ENCODE data around the gene SERPINA5.

GRCh38 chr14:94633121-94633520 lies 51.9 kb downstream of the SERPINA5 start:
- no peak for TF ChIP-seq CTCF (IDR thresholded peaks at IDR 0.05 in 2 of 3, conservative IDR thresholded peaks at IDR 0.05 in 1 of 3; ENCODE audit: control insufficient read depth in 2 of 3, extremely low read depth in 1 of 3, insufficient read depth in 1 of 3, low read depth in 3 of 3, low read length in 3 of 3)
- no peak for TF ChIP-seq SP1 (IDR thresholded peaks at IDR 0.05; ENCODE audit: low read depth, low read length)
- no peak for TF ChIP-seq POLR2AphosphoS2 (IDR thresholded peaks at IDR 0.05; ENCODE audit: low read depth, low read length)
- no peak for TF ChIP-seq GABPA (IDR thresholded peaks at IDR 0.05; ENCODE audit: low read depth)
- no peak for TF ChIP-seq MTA2 (IDR thresholded peaks at IDR 0.05; ENCODE audit: low read depth)
- no peak for TF ChIP-seq POLR2A (IDR thresholded peaks at IDR 0.05; ENCODE audit: low read depth, low read length)
- no peak for TF ChIP-seq CBFB (IDR thresholded peaks at IDR 0.05; ENCODE audit: low read depth)
- TF ChIP-seq ATF7 (IDR thresholded peaks at IDR 0.05; ENCODE audit: low read depth): no peak
- TF ChIP-seq STAT3 (IDR thresholded peaks at IDR 0.05; ENCODE audit: low read depth, low read length): no peak
- TF ChIP-seq POLR2AphosphoS5 (IDR thresholded peaks at IDR 0.05; ENCODE audit: low read length): no peak
- no peak for TF ChIP-seq ZBED1 (IDR thresholded peaks at IDR 0.05; ENCODE audit: borderline replicate concordance)
- TF ChIP-seq MYC (IDR thresholded peaks at IDR 0.05; ENCODE audit: insufficient read depth, insufficient read length, insufficient replicate concordance, low read length, severe bottlenecking): no peak
